Panc1 (cell line): Measurements from ENCODE around the gene OXCT1. TPM values are rescaled to one million over a fixed set of nuclear protein-coding genes. Genes with fewer than 3 reads are reported as not detected.

Experiments
- ATAC-seq: fragments of 200-7000 bp; cut with Tn5 transposase; 2 replicates; pipeline ENCODE4 v1.9.1; 2020; ENCODE audit warnings: mild to moderate bottlenecking, moderate library complexity
- BruUV-seq: library from RNA; stranded (reverse); fragments of 400-500 nt; replicated peaks from 2 replicates; lab custom pipeline; 2021; lab: Mats Ljungman, UMichigan
- CTCF ChIA-PET: fragments of 300-600 bp; sonication (Branson Sonifier 250); formaldehyde crosslinking; loops from one replicate; lab custom pipeline; 2022; ENCODE audit warnings: antibody characterized with exemption; lab: Charles Lee
- POLR2A ChIA-PET: fragments of 300-600 bp; sonication (Branson Sonifier 250); formaldehyde crosslinking; loops from one replicate; lab custom pipeline; 2022; ENCODE audit warnings: antibody characterized with exemption; lab: Charles Lee
- DNase-seq: peaks from one replicate; pipeline ENCODE4 v3.0.0-alpha.2; 2010; ENCODE audit warnings: low read depth, low spot score
- H3K27ac ChIP-seq: 2 replicates; pipeline ENCODE4 v1.5.1; 2011; ENCODE audit warnings: mild to moderate bottlenecking, low read length, inconsistent platforms
- H3K27me3 ChIP-seq: fragments of 200-500 bp; sonication (Bioruptor generic); 2 replicates; pipeline ENCODE4 v1.6.0; 2014; ENCODE audit warnings: low read length, inconsistent platforms; ENCODE audit not compliant: control insufficient read depth, insufficient read depth
- H3K36me3 ChIP-seq: fragments of 200-500 bp; sonication (Bioruptor generic); 2 replicates; pipeline ENCODE4 v1.5.1; 2014; ENCODE audit warnings: inconsistent platforms, mild to moderate bottlenecking, low read length, moderate library complexity; ENCODE audit not compliant: control insufficient read depth, insufficient read depth
- H3K4me1 ChIP-seq: 2 replicates; pipeline ENCODE4 v1.5.1; 2011; ENCODE audit warnings: inconsistent platforms, mild to moderate bottlenecking, low read length, moderate library complexity; ENCODE audit not compliant: control insufficient read depth, insufficient read depth
- H3K4me3 ChIP-seq, 2 experiments: 2 replicates each; pipeline ENCODE4 v1.5.1; 2011 to 2012; ENCODE audit warnings: low read depth in 2 of 2, low read length in 2 of 2, mild to moderate bottlenecking in 2 of 2, inconsistent platforms in 1 of 2, moderate library complexity in 1 of 2
- H3K9me3 ChIP-seq: fragments of 200-500 bp; sonication (Bioruptor generic); 2 replicates; pipeline ENCODE4 v1.5.1; 2014; ENCODE audit warnings: low read depth, mild to moderate bottlenecking, inconsistent platforms, low read length, moderate library complexity; ENCODE audit not compliant: control insufficient read depth, insufficient read depth
- POLR2AphosphoS5 ChIP-seq: IDR thresholded peaks from 2 replicates; pipeline ENCODE4 v1.6.1; 2012; ENCODE audit warnings: mild to moderate bottlenecking, low read depth, low read length, moderate library complexity
- SIN3A ChIP-seq: IDR thresholded peaks from 2 replicates; pipeline ENCODE4 v1.6.1; 2012; ENCODE audit warnings: low read depth, mild to moderate bottlenecking, low read length, moderate library complexity, borderline replicate concordance; ENCODE audit not compliant: insufficient read depth
- TCF7L2 ChIP-seq: IDR thresholded peaks from 2 replicates; pipeline ENCODE4 v1.6.1; 2011; ENCODE audit warnings: mild to moderate bottlenecking, low read depth, low read length, inconsistent platforms
- in situ Hi-C: cut with HindIII; loops from 2 replicates; pipeline ENCODE4 v1.10.0; 2016; ENCODE audit warnings: low sequenced_read_pairs, low pct_unique_long_range_greater_than_20kb
- intact Hi-C: fragments of 100-400 bp; cut with micrococcal nuclease; formaldehyde crosslinking; loops from one replicate; pipeline ENCODE4 v1.10.0; 2022; ENCODE audit not compliant: unreplicated experiment
- total RNA-seq: library from RNA; stranded (reverse); gene quantifications from one replicate; pipeline ENCODE4 v1.2.1, GENCODE V29; 2021; ENCODE audit not compliant: unreplicated experiment
- TF ChIP-seq, protein P1 (sequence below): fragments of 450-650 bp; IDR thresholded peaks from 2 replicates; pipeline ENCODE4 v1.5.1; 2017; ENCODE audit warnings: mild to moderate bottlenecking
- TF ChIP-seq, protein P2 (sequence below), 2 experiments: IDR thresholded peaks; 2 replicates each; pipeline ENCODE4 v1.6.1; 2011 to 2012; ENCODE audit warnings: low read depth in 2 of 2, control low read depth in 1 of 2, low read length in 1 of 2, mild to moderate bottlenecking in 1 of 2, moderate library complexity in 1 of 2; ENCODE audit not compliant: insufficient read depth in 1 of 2

OXCT1 gene
- total RNA-seq, 1 experiment from 2014 or later: 10.5 TPM

DNA sequence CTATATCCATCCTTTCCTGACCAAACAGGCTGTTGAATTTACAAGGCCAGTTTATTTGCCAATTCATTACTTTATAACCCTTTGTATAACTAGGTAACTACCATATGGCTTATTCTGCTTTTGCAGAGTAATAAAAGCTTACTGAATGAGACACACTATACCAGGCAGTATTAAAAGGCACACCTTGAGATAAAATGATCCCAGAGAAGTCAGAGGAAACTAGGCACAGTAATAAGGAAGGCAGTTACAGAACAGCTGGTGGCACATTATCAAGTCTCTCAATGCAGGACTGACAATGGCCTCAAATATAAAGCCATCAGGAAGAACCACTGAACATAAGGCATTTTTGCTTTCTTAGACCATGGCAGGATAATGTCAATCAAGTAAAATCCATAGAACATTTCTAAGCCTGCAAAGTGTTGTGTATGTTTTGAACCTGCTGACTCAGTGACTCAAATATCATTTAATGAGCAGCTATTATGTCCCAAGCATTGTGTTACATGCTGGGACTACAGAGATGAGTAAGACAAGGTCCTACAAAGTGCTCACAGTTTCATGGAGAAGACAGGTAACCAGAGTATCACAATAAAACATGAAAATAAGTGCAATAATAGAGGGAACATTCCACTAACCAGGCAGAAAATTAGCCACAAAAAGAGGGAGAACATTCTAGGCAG lies 52.5 kb downstream of the OXCT1 start:
- no peak for TF ChIP-seq SIN3A
- TF ChIP-seq TCF7L2: no peak
- no peak for TF ChIP-seq POLR2AphosphoS5
- TF ChIP-seq, protein P1, sequence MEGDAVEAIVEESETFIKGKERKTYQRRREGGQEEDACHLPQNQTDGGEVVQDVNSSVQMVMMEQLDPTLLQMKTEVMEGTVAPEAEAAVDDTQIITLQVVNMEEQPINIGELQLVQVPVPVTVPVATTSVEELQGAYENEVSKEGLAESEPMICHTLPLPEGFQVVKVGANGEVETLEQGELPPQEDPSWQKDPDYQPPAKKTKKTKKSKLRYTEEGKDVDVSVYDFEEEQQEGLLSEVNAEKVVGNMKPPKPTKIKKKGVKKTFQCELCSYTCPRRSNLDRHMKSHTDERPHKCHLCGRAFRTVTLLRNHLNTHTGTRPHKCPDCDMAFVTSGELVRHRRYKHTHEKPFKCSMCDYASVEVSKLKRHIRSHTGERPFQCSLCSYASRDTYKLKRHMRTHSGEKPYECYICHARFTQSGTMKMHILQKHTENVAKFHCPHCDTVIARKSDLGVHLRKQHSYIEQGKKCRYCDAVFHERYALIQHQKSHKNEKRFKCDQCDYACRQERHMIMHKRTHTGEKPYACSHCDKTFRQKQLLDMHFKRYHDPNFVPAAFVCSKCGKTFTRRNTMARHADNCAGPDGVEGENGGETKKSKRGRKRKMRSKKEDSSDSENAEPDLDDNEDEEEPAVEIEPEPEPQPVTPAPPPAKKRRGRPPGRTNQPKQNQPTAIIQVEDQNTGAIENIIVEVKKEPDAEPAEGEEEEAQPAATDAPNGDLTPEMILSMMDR: no peak
- TF ChIP-seq, protein P2, sequence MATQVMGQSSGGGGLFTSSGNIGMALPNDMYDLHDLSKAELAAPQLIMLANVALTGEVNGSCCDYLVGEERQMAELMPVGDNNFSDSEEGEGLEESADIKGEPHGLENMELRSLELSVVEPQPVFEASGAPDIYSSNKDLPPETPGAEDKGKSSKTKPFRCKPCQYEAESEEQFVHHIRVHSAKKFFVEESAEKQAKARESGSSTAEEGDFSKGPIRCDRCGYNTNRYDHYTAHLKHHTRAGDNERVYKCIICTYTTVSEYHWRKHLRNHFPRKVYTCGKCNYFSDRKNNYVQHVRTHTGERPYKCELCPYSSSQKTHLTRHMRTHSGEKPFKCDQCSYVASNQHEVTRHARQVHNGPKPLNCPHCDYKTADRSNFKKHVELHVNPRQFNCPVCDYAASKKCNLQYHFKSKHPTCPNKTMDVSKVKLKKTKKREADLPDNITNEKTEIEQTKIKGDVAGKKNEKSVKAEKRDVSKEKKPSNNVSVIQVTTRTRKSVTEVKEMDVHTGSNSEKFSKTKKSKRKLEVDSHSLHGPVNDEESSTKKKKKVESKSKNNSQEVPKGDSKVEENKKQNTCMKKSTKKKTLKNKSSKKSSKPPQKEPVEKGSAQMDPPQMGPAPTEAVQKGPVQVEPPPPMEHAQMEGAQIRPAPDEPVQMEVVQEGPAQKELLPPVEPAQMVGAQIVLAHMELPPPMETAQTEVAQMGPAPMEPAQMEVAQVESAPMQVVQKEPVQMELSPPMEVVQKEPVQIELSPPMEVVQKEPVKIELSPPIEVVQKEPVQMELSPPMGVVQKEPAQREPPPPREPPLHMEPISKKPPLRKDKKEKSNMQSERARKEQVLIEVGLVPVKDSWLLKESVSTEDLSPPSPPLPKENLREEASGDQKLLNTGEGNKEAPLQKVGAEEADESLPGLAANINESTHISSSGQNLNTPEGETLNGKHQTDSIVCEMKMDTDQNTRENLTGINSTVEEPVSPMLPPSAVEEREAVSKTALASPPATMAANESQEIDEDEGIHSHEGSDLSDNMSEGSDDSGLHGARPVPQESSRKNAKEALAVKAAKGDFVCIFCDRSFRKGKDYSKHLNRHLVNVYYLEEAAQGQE (IDR thresholded peaks at IDR 0.05; ENCODE audit: insufficient read depth in 1 of 2, low read depth in 2 of 2, low read length in 1 of 2): no peak
- ATAC-seq (no peak), DNase-seq (no peak)
- in situ Hi-C loops: no loop called here
- Histone ChIP-seq H3K36me3 (no peaks in the 10 kb centered on the region), H3K4me3 (no peak overlapping the region), H3K27ac (no peak overlapping the region), H3K9me3 (no peaks in the 10 kb centered on the region), H3K4me1 (no peaks in the 10 kb centered on the region), H3K27me3 (no peaks in the 10 kb centered on the region)
- POLR2A ChIA-PET: no interaction called here
- intact Hi-C loops: no loop called here
- CTCF ChIA-PET: no interaction called here
- no TSS peak for BruUV-seq

DNA sequence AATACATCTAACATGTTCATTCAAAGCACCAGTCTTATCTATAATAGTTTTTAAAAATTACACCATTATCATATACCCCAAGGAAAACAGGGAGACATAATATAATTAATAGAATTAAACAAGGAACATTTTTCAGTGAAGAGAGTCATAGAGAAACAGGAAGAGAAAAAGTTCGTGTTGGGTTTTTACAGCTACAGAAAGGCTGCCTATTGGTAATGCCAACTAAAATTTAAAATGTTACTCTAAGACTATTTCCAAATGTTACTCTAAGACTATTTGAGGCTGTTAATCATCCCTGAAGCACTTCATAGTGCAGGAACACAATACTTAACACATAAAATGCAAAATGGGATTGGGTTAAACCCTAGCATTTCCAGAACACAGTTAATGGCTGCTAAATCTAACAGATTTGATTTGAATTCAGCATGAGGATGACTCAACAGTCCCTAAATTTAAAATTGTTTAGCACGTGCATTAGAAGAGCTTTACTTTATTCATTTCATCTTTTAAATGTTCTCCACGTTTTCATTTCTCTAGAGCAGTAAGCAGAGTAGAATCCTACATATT lies 54.5 kb downstream of the OXCT1 start:
- Histone ChIP-seq H3K9me3 (no peaks in the 10 kb centered on the region), H3K27me3 (no peaks in the 10 kb centered on the region), H3K36me3 (no peaks in the 10 kb centered on the region), H3K4me1 (no peaks in the 10 kb centered on the region), H3K27ac (no peak overlapping the region), H3K4me3 (no peak overlapping the region)
- intact Hi-C loops: no loop called here
- in situ Hi-C loops: no loop called here
- ChIA-PET CTCF (no interaction called here), POLR2A (no interaction called here)
- TF ChIP-seq POLR2AphosphoS5 (no peak), SIN3A (no peak), TCF7L2 (no peak)
- TF ChIP-seq, protein P1: no peak
- TF ChIP-seq, protein P2 (IDR thresholded peaks at IDR 0.05; ENCODE audit: insufficient read depth in 1 of 2, low read depth in 2 of 2, low read length in 1 of 2): no peak
- ATAC-seq: no peak
- BruUV-seq: no TSS peak
- DNase-seq: no peak
